Ovary (tissue), 9 donors: Measurements from ENCODE around the gene TULP4. TPM values are rescaled to one million over a fixed set of nuclear protein-coding genes. Genes with fewer than 3 reads are reported as not detected.

Experiments
- DNase-seq, 5 donors: peaks; one replicate each; pipeline ENCODE4 v3.0.0-alpha.2; 2019 to 2020
- H3K27ac ChIP-seq, 2 donors: fragments of 200-600 bp; one replicate each; pipeline versions ENCODE4 v1.5.1 to v1.8.0; 2019 to 2022
- H3K27me3 ChIP-seq: fragments of 200-600 bp; one replicate; pipeline ENCODE4 v1.8.0; 2022
- H3K36me3 ChIP-seq: fragments of 200-600 bp; sonication (generic); one replicate; pipeline ENCODE4 v1.5.1; 2019
- H3K4me1 ChIP-seq: one replicate; pipeline ENCODE4 v1.8.1; 2013; ENCODE audit warnings: mild to moderate bottlenecking, moderate library complexity; ENCODE audit not compliant: insufficient read depth
- H3K4me3 ChIP-seq: fragments of 200-600 bp; sonication (generic); one replicate; pipeline ENCODE4 v1.5.1; 2017
- H3K9me3 ChIP-seq, 2 donors: fragments of 200-600 bp in 1 of 2; sonication (generic) in 1 of 2; one replicate each; pipeline versions ENCODE4 v1.5.1 to v1.8.1; 2013 to 2019; ENCODE audit warnings: mild to moderate bottlenecking in 1 of 2, moderate library complexity in 1 of 2
- CTCF ChIP-seq, 3 donors: fragments of 450-650 bp in 2 of 3; fragments of 200-600 bp in 1 of 3; IDR thresholded peaks; one replicate each; pipeline versions ENCODE4 v1.5.1 to v1.8.0; 2016 to 2022; ENCODE audit warnings: antibody characterized with exemption in 3 of 3, mild to moderate bottlenecking in 1 of 3
- EP300 ChIP-seq: sonication (generic); formaldehyde crosslinking; IDR thresholded peaks from one replicate; pipeline ENCODE4 v1.6.1; 2017; ENCODE audit warnings: antibody characterized with exemption
- POLR2A ChIP-seq: fragments of 450-650 bp; IDR thresholded peaks from one replicate; pipeline ENCODE4 v1.6.1; 2017; ENCODE audit warnings: antibody characterized with exemption, mild to moderate bottlenecking, moderate library complexity
- WGBS, 3 donors: extraction: QIAGEN DNeasy Blood & Tissue Kit in 1 of 3; methylation state at CpG; one replicate each; pipeline versions ENCODE4 v1.1.5 to v1.1.7; 2013 to 2017; 5-methylcytosine and 5-hydroxymethylcytosine counted together
- intact Hi-C, 4 donors: fragments of 100-400 bp; cut with DNase I; formaldehyde crosslinking; loops; one replicate each; pipeline versions ENCODE4 v1.11.0 to v1.15.1; 2022 to 2023
- polyA plus RNA-seq, 2 donors: library from polyadenylated mRNA; stranded (reverse); fragments of 200-250 nt in 1 of 2; fragments of 350-450 nt in 1 of 2; fragmentation: Illumina TruSeq in 1 of 2; extraction: RNeasy Lipid Tissue Mini Kit (QIAGEN cat#74804) in 1 of 2; gene quantifications; one replicate each; pipeline ENCODE4 v1.2.3, GENCODE V29; 2013 to 2014
- total RNA-seq, 7 donors: library from RNA; depleted of rRNA in 2 of 7; stranded (reverse); fragments of >200 nt in 2 of 7; fragmentation: NEBNext Ultra II Directional in 3 of 7; extraction: Animal tissue kit (Norgen Biotek cat#: 25700) in 3 of 7; gene quantifications; one replicate each; pipeline versions ENCODE4 v1.1.0 to v1.2.4, GENCODE V29; 2016 to 2023
- donor health status: DM: no; HTN: no; CAD: no; lungs with moderate emphysema.
- donor health status: DM: no; HTN: no; CAD: no.
- donor health status: Bipolar disorder and iron deficiency.
- donor health status: DM: yes; HTN: yes; CAD: no.
- donor health status: DM: no; HTN: no; CAD: no.
- donor health status: DM: yes; HTN: yes; CAD: no.

The TULP4 gene
- total and polyA plus RNA-seq, 9 donors: 7.5 to 152 (median 92.6) TPM

- H3K36me3 ChIP-seq: no peaks in the 10 kb centered on the region
- WGBS, 3 donors: 73 to 83% (median 80%) methylated on average over 4 of the region's 4 CpGs
- intact Hi-C loops: no loop called here
Measured at GRCh38 chr6:158489441-158489840, 177.2 kb downstream of the TULP4 start.

GRCh38 chr6:158492881-158493280 is 180.6 kb downstream of the TULP4 start:
- no peak for DNase-seq
- no peak for TF ChIP-seq EP300
- no peak for TF ChIP-seq POLR2A
- TF ChIP-seq CTCF (IDR thresholded peaks at IDR 0.05): no peak
- no peaks in the 10 kb centered on the region for H3K4me1 ChIP-seq
- no peaks in the 10 kb centered on the region for H3K36me3 ChIP-seq
- H3K4me3 ChIP-seq: no peak overlapping the region
- intact Hi-C loops: no loop called here
- no peaks in the 10 kb centered on the region for H3K9me3 ChIP-seq
- no peak overlapping the region for H3K27ac ChIP-seq
- H3K27me3 ChIP-seq: no peaks in the 10 kb centered on the region
- WGBS, 3 donors: 89 to 96% (median 91%) methylated on average over 3 of the region's 3 CpGs

More at GRCh38 chr6:158489441-158489840, 177.2 kb downstream of the TULP4 start:
- H3K4me3 ChIP-seq: no peak overlapping the region
- no peaks in the 10 kb centered on the region for H3K9me3 ChIP-seq
- no peaks in the 10 kb centered on the region for H3K4me1 ChIP-seq
- H3K27me3 ChIP-seq: no peaks in the 10 kb centered on the region
- DNase-seq: no peak
- TF ChIP-seq CTCF (IDR thresholded peaks at IDR 0.05) (no peak), EP300 (no peak), POLR2A (no peak)
- H3K27ac ChIP-seq: no peak overlapping the region

GRCh38 chr6:158496700-158497099 is 184.4 kb downstream of the TULP4 start:
- H3K4me1 ChIP-seq: no peaks in the 10 kb centered on the region
- intact Hi-C loops: no loop called here
- H3K4me3 ChIP-seq: no peak overlapping the region
- WGBS, 3 donors: 95 to 97% (median 95%) methylated on average over 3 of the region's 3 CpGs
- DNase-seq: no peak
- no peaks in the 10 kb centered on the region for H3K27me3 ChIP-seq
- H3K9me3 ChIP-seq: no peaks in the 10 kb centered on the region
- no peak overlapping the region for H3K27ac ChIP-seq
- TF ChIP-seq EP300 (no peak), POLR2A (no peak), CTCF (IDR thresholded peaks at IDR 0.05) (no peak)
- no peaks in the 10 kb centered on the region for H3K36me3 ChIP-seq

- H3K9me3 ChIP-seq: no peaks in the 10 kb centered on the region
- no peaks in the 10 kb centered on the region for H3K4me1 ChIP-seq
- H3K4me3 ChIP-seq: no peak overlapping the region
- TF ChIP-seq CTCF (IDR thresholded peaks at IDR 0.05): no peak
- no peak for TF ChIP-seq EP300
- no peak for TF ChIP-seq POLR2A
- DNase-seq: no peak
- no peaks in the 10 kb centered on the region for H3K36me3 ChIP-seq
- 88 to 97% (median 90%) methylated on average over 6 of the region's 6 CpGs for WGBS, 3 donors
- intact Hi-C loops: no loop called here
- no peaks in the 10 kb centered on the region for H3K27me3 ChIP-seq
- H3K27ac ChIP-seq: no peak overlapping the region
Measured at GRCh38 chr6:158497620-158498019, 185.4 kb downstream of the TULP4 start.
